ENCODE measurements around the gene SND1.

SND1 gene

GRCh38 chr7:127705461-127705959 is 53.5 kb downstream of the SND1 start:
- no peak for TF ChIP-seq CTCF (IDR thresholded peaks at IDR 0.05; ENCODE audit: poor library complexity, severe bottlenecking)
- Histone ChIP-seq H3K27ac (ENCODE audit: poor library complexity, severe bottlenecking) (no peak overlapping the region), H3K36me3 (ENCODE audit: low read depth) (peaks cover 98% of the 10 kb centered on the region), H3K27me3 (ENCODE audit: insufficient read depth, poor library complexity, severe bottlenecking) (no peaks in the 10 kb centered on the region), H3K4me1 (ENCODE audit: insufficient read depth, poor library complexity, severe bottlenecking) (peaks cover 3% of the 10 kb centered on the region), H3K9me3 (ENCODE audit: severe bottlenecking) (peaks cover 5% of the 10 kb centered on the region), H3K4me3 (ENCODE audit: severe bottlenecking) (no peak overlapping the region)
- DNase-seq (ENCODE audit: low spot score) (no peak), ATAC-seq (ENCODE audit: low read depth) (no peak)

GRCh38 chr7:127706766-127707165 is 54.8 kb downstream of the SND1 start:
- TF ChIP-seq CTCF (IDR thresholded peaks at IDR 0.05; ENCODE audit: poor library complexity, severe bottlenecking): no peak
- Histone ChIP-seq H3K9me3 (ENCODE audit: severe bottlenecking) (peaks cover 13% of the 10 kb centered on the region), H3K27me3 (ENCODE audit: insufficient read depth, poor library complexity, severe bottlenecking) (no peaks in the 10 kb centered on the region), H3K27ac (ENCODE audit: poor library complexity, severe bottlenecking) (no peak overlapping the region), H3K4me1 (ENCODE audit: insufficient read depth, poor library complexity, severe bottlenecking) (peaks cover 3% of the 10 kb centered on the region), H3K36me3 (ENCODE audit: low read depth) (peaks cover 98% of the 10 kb centered on the region), H3K4me3 (ENCODE audit: severe bottlenecking) (no peak overlapping the region)
- ATAC-seq (ENCODE audit: low read depth): no peak
- DNase-seq (ENCODE audit: low spot score): no peak

GRCh38 chr7:127708201-127708600 is 56.2 kb downstream of the SND1 start:
- peaks cover 98% of the 10 kb centered on the region for H3K36me3 ChIP-seq (ENCODE audit: low read depth)
- no peak for TF ChIP-seq CTCF (IDR thresholded peaks at IDR 0.05; ENCODE audit: poor library complexity, severe bottlenecking)
- no peak overlapping the region for H3K27ac ChIP-seq (ENCODE audit: poor library complexity, severe bottlenecking)

GRCh38 chr7:127708788-127709187 is 56.8 kb downstream of the SND1 start:
- ATAC-seq (ENCODE audit: low read depth) (peak; percentile 56; the same call in 1 of the 3 replicates), DNase-seq (ENCODE audit: low spot score) (no peak)
- Histone ChIP-seq H3K36me3 (ENCODE audit: low read depth) (peaks cover 98% of the 10 kb centered on the region), H3K27ac (ENCODE audit: poor library complexity, severe bottlenecking) (no peak overlapping the region), H3K4me3 (ENCODE audit: severe bottlenecking) (no peak overlapping the region), H3K27me3 (ENCODE audit: insufficient read depth, poor library complexity, severe bottlenecking) (no peaks in the 10 kb centered on the region), H3K9me3 (ENCODE audit: severe bottlenecking) (peaks cover 13% of the 10 kb centered on the region), H3K4me1 (ENCODE audit: insufficient read depth, poor library complexity, severe bottlenecking) (peaks cover 3% of the 10 kb centered on the region)
- TF ChIP-seq CTCF (IDR thresholded peaks at IDR 0.05; ENCODE audit: poor library complexity, severe bottlenecking): peak; percentile 61

More at GRCh38 chr7:127708201-127708600, 56.2 kb downstream of the SND1 start:
- Histone ChIP-seq H3K4me3 (ENCODE audit: severe bottlenecking) (no peak overlapping the region), H3K9me3 (ENCODE audit: severe bottlenecking) (peaks cover 13% of the 10 kb centered on the region), H3K27me3 (ENCODE audit: insufficient read depth, poor library complexity, severe bottlenecking) (no peaks in the 10 kb centered on the region), H3K4me1 (ENCODE audit: insufficient read depth, poor library complexity, severe bottlenecking) (peaks cover 3% of the 10 kb centered on the region)
- DNase-seq (ENCODE audit: low spot score): no peak
- ATAC-seq (ENCODE audit: low read depth): no peak

GRCh38 chr7:127710635-127711034 is 58.6 kb downstream of the SND1 start:
- no peak for ATAC-seq (ENCODE audit: low read depth)
- DNase-seq (ENCODE audit: low spot score): no peak
- TF ChIP-seq CTCF (IDR thresholded peaks at IDR 0.05; ENCODE audit: poor library complexity, severe bottlenecking): no peak
- Histone ChIP-seq H3K4me1 (ENCODE audit: insufficient read depth, poor library complexity, severe bottlenecking) (peaks cover 3% of the 10 kb centered on the region), H3K9me3 (ENCODE audit: severe bottlenecking) (peaks cover 13% of the 10 kb centered on the region), H3K27ac (ENCODE audit: poor library complexity, severe bottlenecking) (no peak overlapping the region), H3K4me3 (ENCODE audit: severe bottlenecking) (no peak overlapping the region), H3K27me3 (ENCODE audit: insufficient read depth, poor library complexity, severe bottlenecking) (no peaks in the 10 kb centered on the region), H3K36me3 (ENCODE audit: low read depth) (peaks cover 96% of the 10 kb centered on the region)
